IPS-20b (cell line): ENCODE data around the gene ESF1.

ENCODE experiments used
- H3K27ac ChIP-seq: one replicate; pipeline ENCODE4 v1.5.1; 2013; ENCODE audit warnings: low read length
- H3K27me3 ChIP-seq: 2 replicates; pipeline ENCODE4 v1.6.1; 2013; ENCODE audit warnings: mild to moderate bottlenecking, low read length, inconsistent platforms; ENCODE audit not compliant: insufficient read depth
- H3K36me3 ChIP-seq: 2 replicates; pipeline ENCODE4 v1.6.1; 2013; ENCODE audit warnings: low read depth, mild to moderate bottlenecking, inconsistent platforms, low read length, moderate library complexity; ENCODE audit not compliant: insufficient read depth
- H3K4me1 ChIP-seq: 2 replicates; pipeline ENCODE4 v1.6.1; 2013; ENCODE audit warnings: mild to moderate bottlenecking, control low read depth, inconsistent platforms, low read length, moderate library complexity; ENCODE audit not compliant: insufficient read depth
- H3K4me3 ChIP-seq: 2 replicates; pipeline ENCODE4 v1.5.1; 2013; ENCODE audit warnings: mild to moderate bottlenecking, low read length, inconsistent platforms
- H3K9ac ChIP-seq: 2 replicates; pipeline ENCODE4 v1.6.1; 2013; ENCODE audit warnings: low read depth, mild to moderate bottlenecking, inconsistent platforms, low read length, moderate library complexity
- H3K9me3 ChIP-seq: 2 replicates; pipeline ENCODE4 v1.6.1; 2013; ENCODE audit warnings: mild to moderate bottlenecking, low read depth, low read length, inconsistent platforms; ENCODE audit not compliant: insufficient read depth

ESF1 gene

GRCh38 chr20:13810446-13810845 lies 25.7 kb upstream of the ESF1 start:
- no peak overlapping the region for H3K27ac ChIP-seq
- peaks cover 86% of the 10 kb centered on the region for H3K36me3 ChIP-seq
- H3K4me1 ChIP-seq = no peaks in the 10 kb centered on the region
- no peak overlapping the region for H3K4me3 ChIP-seq
- H3K9ac ChIP-seq = no peak overlapping the region
- H3K9me3 ChIP-seq = no peaks in the 10 kb centered on the region
- no peaks in the 10 kb centered on the region for H3K27me3 ChIP-seq

DNA sequence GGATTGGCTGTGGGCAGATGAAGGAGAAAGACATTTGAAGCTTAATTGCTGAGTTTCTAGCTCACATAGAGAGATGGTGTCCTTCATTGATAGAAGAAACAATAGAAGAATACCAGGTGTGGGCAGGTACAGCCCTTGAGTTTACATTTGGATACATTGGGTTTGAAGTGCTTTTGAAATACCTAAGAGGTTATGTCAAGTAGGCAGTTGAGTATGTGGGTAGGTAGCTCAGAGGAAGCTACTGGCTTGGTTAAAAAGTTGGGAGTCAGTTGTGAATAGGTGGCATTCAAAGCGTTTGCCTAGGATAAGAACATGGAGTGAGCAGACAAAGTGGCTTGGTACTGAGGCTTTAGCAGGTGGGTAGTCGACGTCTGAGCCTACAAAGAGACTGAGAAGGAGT lies 25.1 kb upstream of the ESF1 start:
- Histone ChIP-seq H3K9me3 (no peaks in the 10 kb centered on the region), H3K27me3 (no peaks in the 10 kb centered on the region), H3K4me3 (no peak overlapping the region), H3K27ac (no peak overlapping the region), H3K9ac (no peak overlapping the region), H3K4me1 (no peaks in the 10 kb centered on the region), H3K36me3 (peaks cover 84% of the 10 kb centered on the region)

DNA sequence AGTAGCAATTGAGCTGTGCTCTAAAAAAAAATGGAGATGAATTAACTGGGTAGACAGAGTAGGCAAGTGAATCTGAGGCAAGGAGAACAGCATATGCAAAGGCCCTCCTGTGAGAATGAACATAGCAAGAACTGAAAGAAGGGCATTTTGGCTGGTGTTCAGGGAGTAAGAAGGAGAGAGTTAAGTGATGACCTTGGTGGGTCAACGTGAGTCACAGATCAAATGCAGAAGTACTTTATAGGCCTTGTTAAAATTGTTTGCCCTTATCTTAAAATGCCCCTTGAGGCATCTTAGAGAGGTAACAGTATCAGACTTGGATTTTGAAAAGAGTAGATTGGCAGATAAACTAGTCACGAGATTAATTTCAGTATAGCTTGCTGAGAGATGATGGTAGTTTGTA lies 24.7 kb upstream of the ESF1 start:
- Histone ChIP-seq H3K9me3 (no peaks in the 10 kb centered on the region), H3K27ac (no peak overlapping the region), H3K4me1 (no peaks in the 10 kb centered on the region), H3K9ac (no peak overlapping the region), H3K36me3 (peaks cover 84% of the 10 kb centered on the region), H3K27me3 (no peaks in the 10 kb centered on the region), H3K4me3 (no peak overlapping the region)

DNA sequence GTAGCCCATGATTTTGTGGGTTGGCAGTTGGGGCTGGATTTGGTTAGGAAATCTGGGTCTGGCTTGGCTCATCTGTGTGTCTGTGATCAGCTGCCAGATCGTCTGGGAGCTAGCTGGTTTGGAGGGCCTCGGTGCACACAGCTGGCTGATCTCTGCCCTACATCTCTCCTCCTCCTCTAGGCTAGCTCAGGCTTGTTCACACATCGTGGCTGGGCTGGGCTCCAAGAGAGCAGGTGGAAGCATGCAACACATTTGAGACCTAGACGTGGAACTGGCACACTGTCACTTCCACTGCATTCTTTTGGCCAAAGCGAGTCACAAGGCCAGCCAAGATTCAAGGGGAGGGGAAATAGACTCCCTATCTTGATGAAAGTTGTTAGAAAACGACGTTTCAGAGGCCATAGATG lies 16.0 kb upstream of the ESF1 start:
- H3K36me3 ChIP-seq = peaks cover 92% of the 10 kb centered on the region
- no peak overlapping the region for H3K27ac ChIP-seq
- no peaks in the 10 kb centered on the region for H3K4me1 ChIP-seq

DNA sequence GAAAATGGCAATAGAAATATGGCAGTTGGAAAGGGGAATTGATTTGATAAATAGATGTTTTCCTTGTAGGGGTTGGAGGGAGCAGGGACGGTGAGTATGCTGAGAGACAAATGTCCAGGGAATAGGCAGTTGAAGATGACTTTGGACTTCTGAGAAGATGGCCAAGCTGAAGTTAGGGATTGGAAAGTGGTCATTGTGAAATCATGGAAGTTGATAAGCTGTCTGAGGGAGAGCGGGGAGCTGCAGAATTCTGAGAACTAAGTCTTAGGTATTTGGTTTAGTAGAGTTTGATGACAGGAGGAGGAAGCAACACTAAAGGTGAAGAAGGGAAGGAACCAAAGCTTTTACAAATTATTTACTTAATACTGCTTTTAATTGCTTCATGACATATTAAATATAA lies 15.3 kb upstream of the ESF1 start:
- Histone ChIP-seq H3K36me3 (peaks cover 97% of the 10 kb centered on the region), H3K9me3 (no peaks in the 10 kb centered on the region), H3K27ac (no peak overlapping the region), H3K4me1 (no peaks in the 10 kb centered on the region), H3K4me3 (no peak overlapping the region), H3K27me3 (no peaks in the 10 kb centered on the region), H3K9ac (no peak overlapping the region)

More for the DNA sequence above, 16.0 kb upstream of the ESF1 start:
- no peaks in the 10 kb centered on the region for H3K27me3 ChIP-seq
- H3K4me3 ChIP-seq = no peak overlapping the region
- H3K9ac ChIP-seq = no peak overlapping the region
- no peaks in the 10 kb centered on the region for H3K9me3 ChIP-seq

DNA sequence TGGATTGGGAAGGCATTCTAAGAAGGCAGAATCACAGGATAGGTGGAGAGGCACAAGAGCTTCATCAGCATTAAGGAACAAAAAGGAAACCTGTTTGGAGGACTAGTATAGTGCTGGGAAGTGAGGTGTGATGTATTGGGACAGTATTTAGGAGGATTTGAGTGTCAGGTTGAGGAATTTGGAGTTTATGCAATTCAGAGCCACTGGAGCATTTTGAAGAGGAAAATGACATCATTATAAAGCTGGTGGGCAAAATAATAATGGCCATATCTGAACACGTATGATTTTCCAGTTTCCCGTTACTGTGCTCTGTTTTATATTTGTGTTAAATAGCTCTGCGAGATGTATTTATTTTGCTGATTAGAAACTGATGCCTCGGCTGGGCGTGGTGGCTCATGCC lies 14.3 kb upstream of the ESF1 start:
- Histone ChIP-seq H3K4me1 (no peaks in the 10 kb centered on the region), H3K36me3 (peaks cover 97% of the 10 kb centered on the region), H3K27ac (no peak overlapping the region), H3K9ac (no peak overlapping the region), H3K27me3 (no peaks in the 10 kb centered on the region), H3K9me3 (no peaks in the 10 kb centered on the region), H3K4me3 (no peak overlapping the region)

GRCh38 chr20:13794667-13795066 lies 9.9 kb upstream of the ESF1 start:
- no peaks in the 10 kb centered on the region for H3K4me1 ChIP-seq
- H3K9me3 ChIP-seq = no peaks in the 10 kb centered on the region
- H3K27me3 ChIP-seq = no peaks in the 10 kb centered on the region
- no peak overlapping the region for H3K9ac ChIP-seq
- peaks cover 100% of the 10 kb centered on the region for H3K36me3 ChIP-seq
- H3K27ac ChIP-seq = no peak overlapping the region
- no peak overlapping the region for H3K4me3 ChIP-seq

GRCh38 chr20:13793001-13793400 lies 8.3 kb upstream of the ESF1 start:
- H3K4me1 ChIP-seq = no peaks in the 10 kb centered on the region
- H3K4me3 ChIP-seq = no peak overlapping the region
- H3K9me3 ChIP-seq = no peaks in the 10 kb centered on the region
- no peaks in the 10 kb centered on the region for H3K27me3 ChIP-seq
- no peak overlapping the region for H3K27ac ChIP-seq
- H3K9ac ChIP-seq = no peak overlapping the region
- peaks cover 98% of the 10 kb centered on the region for H3K36me3 ChIP-seq

DNA sequence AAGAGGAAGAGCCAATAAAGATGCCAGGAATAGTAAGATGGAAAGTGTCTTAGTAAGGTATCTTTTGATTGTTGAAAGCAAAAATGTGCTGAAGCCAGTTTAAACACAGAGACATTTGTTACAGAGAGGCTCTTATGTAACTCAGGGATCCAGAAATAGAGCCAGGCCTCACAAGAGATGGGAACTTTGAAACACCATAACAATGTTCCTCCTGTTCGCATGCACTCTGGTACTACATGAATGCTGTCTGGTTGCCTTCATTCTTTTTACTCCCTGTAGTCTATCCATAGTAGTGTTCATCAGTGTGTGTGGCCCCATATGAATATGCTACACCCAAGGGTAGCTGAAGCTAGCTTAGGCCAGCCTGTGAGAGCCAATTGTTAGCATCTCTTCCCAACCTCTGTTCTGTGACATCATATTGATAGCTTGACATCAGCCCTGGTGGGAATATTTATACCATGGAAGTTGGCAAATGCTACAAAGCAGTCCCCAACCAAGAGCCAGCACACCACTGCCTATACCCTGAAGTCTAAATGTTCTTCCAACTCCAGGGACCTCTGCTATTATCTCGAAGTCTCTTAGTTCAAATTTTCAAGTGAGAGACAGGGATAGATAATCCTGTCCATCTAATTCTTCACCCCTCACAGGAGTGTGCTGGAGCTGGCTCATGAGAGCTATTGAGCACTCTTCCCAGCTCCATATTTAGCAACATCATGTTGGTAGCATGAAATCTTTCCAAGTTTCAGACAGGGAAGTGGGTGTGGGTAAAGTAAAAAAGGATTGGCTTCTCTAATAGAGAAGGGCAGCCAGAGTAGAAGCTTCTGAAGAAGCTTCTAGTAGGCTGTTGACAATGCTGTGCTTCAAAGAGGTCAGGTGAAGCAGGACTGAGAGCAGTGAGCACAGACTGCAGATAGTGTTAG lies 7.1 kb upstream of the ESF1 start:
- Histone ChIP-seq H3K27ac (no peak overlapping the region), H3K27me3 (no peaks in the 10 kb centered on the region), H3K4me1 (no peaks in the 10 kb centered on the region), H3K36me3 (peaks cover 94% of the 10 kb centered on the region), H3K4me3 (no peak overlapping the region), H3K9ac (no peak overlapping the region), H3K9me3 (no peaks in the 10 kb centered on the region)

DNA sequence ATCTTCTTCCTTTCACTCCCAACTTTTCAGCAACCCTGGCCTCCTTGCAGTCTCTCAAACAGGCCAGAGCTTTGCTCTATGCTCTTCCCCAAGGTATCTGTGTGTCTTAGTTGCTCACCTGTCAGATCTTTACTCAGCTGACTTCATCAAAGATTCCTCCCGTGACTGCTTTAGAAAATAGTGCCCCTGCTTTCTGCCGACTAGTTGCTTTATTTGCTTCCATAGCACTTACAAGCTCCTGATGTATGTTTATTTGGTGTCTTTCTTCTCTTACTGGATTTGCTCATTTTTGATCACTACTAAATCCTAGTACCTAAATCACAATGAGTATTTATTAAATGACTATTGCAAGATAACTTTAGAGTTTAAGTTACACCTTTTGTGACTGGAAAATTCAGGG lies 6.0 kb upstream of the ESF1 start:
- Histone ChIP-seq H3K4me1 (peaks cover 6% of the 10 kb centered on the region), H3K27ac (no peak overlapping the region), H3K9me3 (no peaks in the 10 kb centered on the region), H3K4me3 (no peak overlapping the region), H3K9ac (no peak overlapping the region), H3K27me3 (no peaks in the 10 kb centered on the region), H3K36me3 (peaks cover 84% of the 10 kb centered on the region)

GRCh38 chr20:13788167-13788834 lies 3.6 kb upstream of the ESF1 start:
- H3K27ac ChIP-seq = no peak overlapping the region
- no peak overlapping the region for H3K9ac ChIP-seq
- H3K27me3 ChIP-seq = no peaks in the 10 kb centered on the region
- H3K4me1 ChIP-seq = peaks cover 6% of the 10 kb centered on the region
- no peaks in the 10 kb centered on the region for H3K9me3 ChIP-seq
- no peak overlapping the region for H3K4me3 ChIP-seq
- peaks cover 60% of the 10 kb centered on the region for H3K36me3 ChIP-seq
